H1 (cell line): ENCODE results near the gene FAM240A.

Experiments used
- ATF3 ChIP-seq: IDR thresholded peaks from 2 replicates; pipeline ENCODE4 v1.6.1; 2011; ENCODE audit warnings: low read depth, mild to moderate bottlenecking, low read length; ENCODE audit not compliant: insufficient read depth
- CBX5 ChIP-seq: fragments of 300-800, 300-1000 bp; sonication (generic); IDR thresholded peaks from 2 replicates; pipeline ENCODE4 v1.7.1; 2016; ENCODE audit warnings: antibody characterized with exemption, low read length, low read depth
- EP300 ChIP-seq, 2 experiments: IDR thresholded peaks; 1 replicate in 1 of 2; 2 replicates in 1 of 2; pipeline ENCODE4 v1.6.1; 2011 to 2012; ENCODE audit warnings: low read depth in 2 of 2, low read length in 2 of 2, mild to moderate bottlenecking in 2 of 2, borderline replicate concordance in 1 of 2, inconsistent platforms in 1 of 2, moderate library complexity in 1 of 2
- RFX5 ChIP-seq: IDR thresholded peaks from 2 replicates; pipeline ENCODE4 v1.6.1; 2011; ENCODE audit warnings: low read depth, low read length, improper control_type of control experiment, borderline replicate concordance
- TAF1 ChIP-seq: IDR thresholded peaks from 2 replicates; pipeline ENCODE4 v1.6.1; 2011; ENCODE audit warnings: mild to moderate bottlenecking, low read depth, low read length
- YY1 ChIP-seq: IDR thresholded peaks from 2 replicates; pipeline ENCODE4 v1.6.1; 2011; ENCODE audit warnings: low read depth, mild to moderate bottlenecking, low read length

GRCh38 chr3:46640927-46641326, 28.6 kb downstream of the FAM240A start:
- TF ChIP-seq YY1 = no peak
- TF ChIP-seq ATF3 = no peak
- no peak for TF ChIP-seq TAF1
- no peak for TF ChIP-seq CBX5
- TF ChIP-seq EP300 (IDR thresholded peaks at IDR 0.05; ENCODE audit: borderline replicate concordance in 1 of 2, low read depth in 2 of 2, low read length in 2 of 2) = no peak
- no peak for TF ChIP-seq RFX5
